Coronary artery (tissue), 2 donors: ENCODE data around the gene ACHE.

Experiments
- DNase-seq: peaks from one replicate; pipeline ENCODE4 v3.0.0-alpha.2; 2017; ENCODE audit warnings: low spot score
- H3K27ac ChIP-seq, 2 donors: fragments of 200-600 bp; sonication (generic); one replicate each; pipeline ENCODE4 v1.5.1; 2016 to 2019
- H3K4me3 ChIP-seq: fragments of 200-600 bp; sonication (generic); 2 replicates; pipeline ENCODE4 v1.5.1; 2016; ENCODE audit warnings: mild to moderate bottlenecking, moderate library complexity
- CTCF ChIP-seq: fragments of 200-600 bp; sonication (generic); IDR thresholded peaks from one replicate; pipeline ENCODE4 v1.5.1; 2019; ENCODE audit warnings: antibody characterized with exemption

Gene ACHE

GRCh38 chr7:100902638-100903037, 7.0 kb upstream of the ACHE start:
- Histone ChIP-seq H3K4me3 (no peak overlapping the region), H3K27ac (no peak overlapping the region)
- TF ChIP-seq CTCF = no peak
- DNase-seq = no peak

- no peak overlapping the region for H3K4me3 ChIP-seq
- TF ChIP-seq CTCF = no peak
- no peak overlapping the region for H3K27ac ChIP-seq
- DNase-seq = no peak
These were observed 6.2 kb upstream of the ACHE start for GRCh38 chr7:100901921-100902332.

GRCh38 chr7:100900978-100901377, 5.3 kb upstream of the ACHE start:
- no peak for TF ChIP-seq CTCF
- DNase-seq = no peak
- H3K4me3 ChIP-seq = no peak overlapping the region
- no peak overlapping the region for H3K27ac ChIP-seq

GRCh38 chr7:100899432-100899831, 3.7 kb upstream of the ACHE start:
- Histone ChIP-seq H3K27ac (no peak overlapping the region), H3K4me3 (no peak overlapping the region)
- no peak for TF ChIP-seq CTCF
- no peak for DNase-seq

- TF ChIP-seq CTCF = no peak
- Histone ChIP-seq H3K4me3 (no peak overlapping the region), H3K27ac (no peak overlapping the region)
- DNase-seq = no peak
These were observed 2.2 kb upstream of the ACHE start for GRCh38 chr7:100897772-100898454.

- Histone ChIP-seq H3K27ac (no peak overlapping the region), H3K4me3 (peak overlapping the region; percentile 70)
- TF ChIP-seq CTCF = peak; percentile 41
- no peak for DNase-seq
These were observed 1.3 kb upstream of the ACHE start for GRCh38 chr7:100896732-100897608.
